Panc1 (cell line): ENCODE measurements around the gene ZCCHC17.

Source experiments
- CTCF ChIP-seq: fragments of 450-650 bp; IDR thresholded peaks from 2 replicates; pipeline ENCODE4 v1.5.1; 2017; ENCODE audit warnings: mild to moderate bottlenecking
- POLR2AphosphoS5 ChIP-seq: IDR thresholded peaks from 2 replicates; pipeline ENCODE4 v1.6.1; 2012; ENCODE audit warnings: mild to moderate bottlenecking, low read depth, low read length, moderate library complexity
- TCF7L2 ChIP-seq: IDR thresholded peaks from 2 replicates; pipeline ENCODE4 v1.6.1; 2011; ENCODE audit warnings: mild to moderate bottlenecking, low read depth, low read length, inconsistent platforms

GRCh38 chr1:31413405-31414001, 116.7 kb downstream of the ZCCHC17 start:
- no peak for TF ChIP-seq CTCF
- TF ChIP-seq POLR2AphosphoS5 = no peak
- no peak for TF ChIP-seq TCF7L2
